PC-9 (cell line): ENCODE measurements around the gene TMEM125. TPM values are rescaled to one million over a fixed set of nuclear protein-coding genes. Genes with fewer than 3 reads are reported as not detected.

Source experiments
- BruUV-seq: library from RNA; stranded (reverse); fragments of 400-500 nt; replicated peaks from 2 replicates; lab custom pipeline; 2021; lab: Mats Ljungman, UMichigan
- CTCF ChIA-PET: fragments of 300-600 bp; sonication (Branson Sonifier 250); formaldehyde crosslinking; loops from one replicate; lab custom pipeline; 2022; ENCODE audit warnings: antibody characterized with exemption; lab: Charles Lee
- POLR2A ChIA-PET: fragments of 300-600 bp; sonication (Branson Sonifier 250); formaldehyde crosslinking; loops from one replicate; lab custom pipeline; 2022; ENCODE audit warnings: antibody characterized with exemption; ENCODE audit not compliant: unreplicated experiment; lab: Charles Lee
- DNase-seq, 2 experiments: peaks; one replicate each; pipeline versions ENCODE4 v3.0.0 to v3.0.0-alpha.2; 2015 to 2022; ENCODE audit warnings: mixed read lengths in 1 of 2
- H2AFZ ChIP-seq: fragments of 200-600 bp; sonication (generic); 2 replicates; pipeline ENCODE4 v1.8.1; 2017; ENCODE audit warnings: antibody characterized with exemption
- H3F3A ChIP-seq: fragments of 200-600 bp; sonication (generic); 2 replicates; pipeline ENCODE4 v1.8.1; 2017; ENCODE audit warnings: antibody characterized with exemption, mild to moderate bottlenecking, low read depth; ENCODE audit not compliant: insufficient read depth
- H3K27ac ChIP-seq: fragments of 200-600 bp; sonication (generic); 2 replicates; pipeline ENCODE4 v1.6.1; 2016; ENCODE audit warnings: mixed run types
- H3K27me3 ChIP-seq: fragments of 200-600 bp; sonication (generic); 2 replicates; pipeline ENCODE4 v1.6.1; 2016; ENCODE audit warnings: low read depth, mixed run types; ENCODE audit not compliant: insufficient read depth
- H3K36me3 ChIP-seq: fragments of 200-600 bp; sonication (generic); 2 replicates; pipeline ENCODE4 v1.6.1; 2016; ENCODE audit warnings: low read depth, mixed run types
- H3K4me1 ChIP-seq: fragments of 200-600 bp; sonication (generic); replicated peaks from 2 replicates; pipeline ENCODE4 v1.6.1; 2016; ENCODE audit warnings: mixed run types; ENCODE audit not compliant: insufficient read depth
- H3K4me2 ChIP-seq: fragments of 200-600 bp; sonication (generic); 2 replicates; pipeline ENCODE4 v1.6.1; 2017; ENCODE audit warnings: mixed run types
- H3K4me3 ChIP-seq: fragments of 200-600 bp; sonication (generic); 2 replicates; pipeline ENCODE4 v1.6.1; 2016; ENCODE audit warnings: mixed run types
- H3K79me2 ChIP-seq: fragments of 200-600 bp; sonication (generic); 2 replicates; pipeline ENCODE4 v1.6.1; 2017; ENCODE audit warnings: low read depth, mixed run types
- H3K9me2 ChIP-seq: fragments of 200-600 bp; sonication (generic); 2 replicates; pipeline ENCODE4 v1.8.1; 2017; ENCODE audit warnings: mild to moderate bottlenecking; ENCODE audit not compliant: insufficient read depth
- H3K9me3 ChIP-seq: fragments of 200-600 bp; sonication (generic); 2 replicates; pipeline ENCODE4 v1.8.1; 2016; ENCODE audit warnings: low read depth; ENCODE audit not compliant: insufficient read depth
- H4K20me1 ChIP-seq: fragments of 200-600 bp; sonication (generic); 2 replicates; pipeline ENCODE4 v1.8.1; 2017; ENCODE audit not compliant: insufficient read depth
- EZH2 ChIP-seq: fragments of 200-600 bp; sonication (generic); IDR thresholded peaks from 2 replicates; pipeline ENCODE4 v1.8.0; 2017; ENCODE audit warnings: antibody characterized with exemption, low read depth
- intact Hi-C: fragments of 100-400 bp; cut with micrococcal nuclease; formaldehyde crosslinking; loops from one replicate; pipeline ENCODE4 v1.10.0; 2022; ENCODE audit not compliant: unreplicated experiment
- total RNA-seq: library from RNA; stranded (reverse); gene quantifications from 2 replicates; pipeline ENCODE4 v1.2.3, GENCODE V29; 2021
- TF ChIP-seq, protein P1 (sequence below): fragments of 200-600 bp; sonication (generic); conservative IDR thresholded peaks from 2 replicates; pipeline ENCODE4 v1.6.1; 2017; ENCODE audit warnings: mixed run types, antibody characterized with exemption, mild to moderate bottlenecking, moderate library complexity

The TMEM125 gene
- total RNA-seq, 1 experiment from 2014 or later = 55.6 TPM

DNA sequence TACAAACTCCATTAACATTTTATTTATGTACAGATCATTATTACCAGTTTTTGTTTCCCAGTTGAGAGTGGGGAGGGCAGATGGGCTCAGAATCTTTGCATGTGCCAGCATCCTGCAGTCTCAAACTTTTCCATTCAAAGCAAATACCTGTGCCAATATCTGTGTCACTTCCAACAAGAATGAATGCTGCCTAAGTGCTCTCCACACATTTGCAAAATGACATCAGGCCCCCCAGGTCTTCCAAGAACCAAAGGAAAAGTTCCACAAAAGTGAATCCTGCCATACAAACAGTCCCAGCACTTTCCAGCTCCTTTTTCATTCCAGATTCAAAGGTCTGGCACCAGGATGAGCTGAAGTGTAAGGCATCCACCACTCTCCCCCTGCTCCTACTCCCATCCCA is 29.3 kb downstream of the TMEM125 start:
- no peak for DNase-seq
- CTCF ChIA-PET = no interaction called here

DNA sequence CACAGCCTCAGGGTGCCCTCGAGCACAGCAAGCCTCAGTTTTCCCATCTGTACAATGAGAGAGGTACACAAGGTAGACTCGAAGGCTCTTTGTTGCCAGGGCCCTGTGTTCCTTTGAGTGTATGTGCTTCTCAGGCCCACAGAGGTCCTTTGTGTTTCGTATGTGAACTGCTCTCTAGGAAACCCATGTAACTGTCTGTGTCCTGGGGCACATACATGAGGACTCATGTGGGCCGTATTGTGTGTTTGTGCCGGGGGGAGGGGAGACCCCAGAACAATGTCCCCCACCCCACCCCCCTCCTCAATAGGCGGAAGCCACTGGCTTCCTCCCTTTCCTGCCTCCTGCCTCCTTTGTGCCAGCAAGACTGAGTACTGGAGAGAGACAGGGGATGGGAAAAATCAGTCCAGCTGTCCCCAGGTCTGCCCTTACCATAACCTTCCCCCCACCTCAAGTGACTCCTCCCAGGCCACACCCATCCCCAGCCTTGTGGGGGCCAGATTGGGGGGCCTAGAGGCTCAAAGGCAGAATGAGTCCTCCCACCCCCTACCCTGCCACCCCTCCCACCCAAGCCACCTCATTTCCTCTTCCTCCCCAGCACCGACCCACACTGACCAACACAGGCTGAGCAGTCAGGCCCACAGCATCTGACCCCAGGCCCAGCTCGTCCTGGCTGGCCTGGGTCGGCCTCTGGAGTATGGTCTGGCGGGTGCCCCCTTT is 30.8 kb downstream of the TMEM125 start, which contains the start of gene TIE1:
TIE1 (plus strand) TSS at position 605 of the 717 bp plus-strand sequence; CDS start at position 695, 90 bp downstream.
- Histone ChIP-seq H3K9me2 (no peaks in the 10 kb centered on the region), H4K20me1 (no peaks in the 10 kb centered on the region), H3K36me3 (no peaks in the 10 kb centered on the region), H3F3A (peaks cover 1% of the 10 kb centered on the region; the same call in 1 of the 2 replicates), H3K27ac (no peak within 1 kb of the TSS), H3K4me1 (peaks cover 16% of the 10 kb centered on the region), H3K4me3 (no peak within 1 kb of the TSS), H2AFZ (no peak within 1 kb of the TSS), H3K79me2 (no peaks in the 10 kb centered on the region), H3K27me3 (no peaks in the 10 kb centered on the region), H3K4me2 (no peak within 1 kb of the TSS), H3K9me3 (no peaks in the 10 kb centered on the region)
- TF ChIP-seq EZH2 = no peak
- TF ChIP-seq, protein P1, sequence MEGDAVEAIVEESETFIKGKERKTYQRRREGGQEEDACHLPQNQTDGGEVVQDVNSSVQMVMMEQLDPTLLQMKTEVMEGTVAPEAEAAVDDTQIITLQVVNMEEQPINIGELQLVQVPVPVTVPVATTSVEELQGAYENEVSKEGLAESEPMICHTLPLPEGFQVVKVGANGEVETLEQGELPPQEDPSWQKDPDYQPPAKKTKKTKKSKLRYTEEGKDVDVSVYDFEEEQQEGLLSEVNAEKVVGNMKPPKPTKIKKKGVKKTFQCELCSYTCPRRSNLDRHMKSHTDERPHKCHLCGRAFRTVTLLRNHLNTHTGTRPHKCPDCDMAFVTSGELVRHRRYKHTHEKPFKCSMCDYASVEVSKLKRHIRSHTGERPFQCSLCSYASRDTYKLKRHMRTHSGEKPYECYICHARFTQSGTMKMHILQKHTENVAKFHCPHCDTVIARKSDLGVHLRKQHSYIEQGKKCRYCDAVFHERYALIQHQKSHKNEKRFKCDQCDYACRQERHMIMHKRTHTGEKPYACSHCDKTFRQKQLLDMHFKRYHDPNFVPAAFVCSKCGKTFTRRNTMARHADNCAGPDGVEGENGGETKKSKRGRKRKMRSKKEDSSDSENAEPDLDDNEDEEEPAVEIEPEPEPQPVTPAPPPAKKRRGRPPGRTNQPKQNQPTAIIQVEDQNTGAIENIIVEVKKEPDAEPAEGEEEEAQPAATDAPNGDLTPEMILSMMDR = no peak
- intact Hi-C loops = no loop called here
- no TSS peak for BruUV-seq
- CTCF ChIA-PET = no interaction called here
- DNase-seq = no peak
- POLR2A ChIA-PET = interaction anchor here (0.6 kb wide), 1 partner anchor 14 kb away, joined by 7 read pairs; no protein-coding TSS in a partner anchor

More for the DNA sequence above, 29.3 kb downstream of the TMEM125 start:
- Histone ChIP-seq H3K79me2 (no peaks in the 10 kb centered on the region), H3K4me1 (peaks cover 30% of the 10 kb centered on the region), H3K4me3 (no peak overlapping the region), H2AFZ (no peak overlapping the region), H3K27me3 (no peaks in the 10 kb centered on the region), H4K20me1 (no peaks in the 10 kb centered on the region), H3K27ac (no peak overlapping the region), H3K36me3 (no peaks in the 10 kb centered on the region), H3K9me2 (no peaks in the 10 kb centered on the region), H3K9me3 (no peaks in the 10 kb centered on the region), H3K4me2 (no peak overlapping the region), H3F3A (peaks cover 12% of the 10 kb centered on the region; the same call in 1 of the 2 replicates)
- POLR2A ChIA-PET = no interaction called here
- TF ChIP-seq, protein P1 = no peak
- no peak for TF ChIP-seq EZH2
- intact Hi-C loops = no loop called here
- BruUV-seq = no TSS peak

DNA sequence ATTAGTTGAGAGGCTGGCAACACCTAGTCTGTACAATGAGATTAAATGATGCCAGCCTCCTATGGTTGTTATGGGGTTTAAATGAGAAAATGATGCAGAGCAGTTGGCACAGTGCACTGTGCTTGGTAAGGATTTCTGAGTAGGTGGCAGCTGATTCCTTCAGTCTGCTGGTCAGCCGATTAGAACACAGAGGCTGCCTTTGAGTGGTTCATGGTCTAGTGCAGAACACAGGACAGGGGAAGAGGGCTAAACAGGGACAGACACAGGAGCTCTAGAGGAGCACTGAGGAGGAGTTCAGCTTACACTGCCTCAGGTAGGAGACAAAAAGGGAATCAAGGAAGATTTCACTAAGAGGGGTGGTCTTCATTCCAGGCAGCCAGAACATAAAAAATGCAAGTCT is 32.4 kb downstream of the TMEM125 start:
- Histone ChIP-seq H3K9me3 (no peaks in the 10 kb centered on the region), H2AFZ (no peak overlapping the region), H3K9me2 (no peaks in the 10 kb centered on the region), H4K20me1 (no peaks in the 10 kb centered on the region), H3K4me2 (no peak overlapping the region), H3K79me2 (no peaks in the 10 kb centered on the region), H3K4me1 (no peaks in the 10 kb centered on the region), H3K4me3 (no peak overlapping the region), H3K36me3 (no peaks in the 10 kb centered on the region), H3K27ac (no peak overlapping the region), H3F3A (no peaks in the 10 kb centered on the region), H3K27me3 (no peaks in the 10 kb centered on the region)
- POLR2A ChIA-PET = no interaction called here
- intact Hi-C loops = no loop called here
- DNase-seq = no peak
- no TSS peak for BruUV-seq
- no peak for TF ChIP-seq EZH2
- TF ChIP-seq, protein P1 = no peak
- CTCF ChIA-PET = no interaction called here
